Loucy (cell line): Measurements from ENCODE around the gene PLEKHA4.
"Not testable (repeated sequence)": the region's sequence is repeated elsewhere in the genome, so short reads cannot be mapped to it uniquely, and the experiment has no call there.

ENCODE experiments used
- H2AFZ ChIP-seq: fragments of 200-600 bp; sonication (generic); 2 replicates; pipeline ENCODE4 v1.6.0; 2016; ENCODE audit warnings: antibody characterized with exemption, mild to moderate bottlenecking, low read length, moderate library complexity
- H3F3A ChIP-seq: fragments of 200-600 bp; 2 replicates; pipeline ENCODE4 v1.6.0; 2016; ENCODE audit warnings: antibody characterized with exemption, low read depth, mild to moderate bottlenecking
- H3K27me3 ChIP-seq: fragments of 200-600 bp; sonication (generic); 2 replicates; pipeline ENCODE4 v1.6.1; 2014; ENCODE audit warnings: low read length, mild to moderate bottlenecking; ENCODE audit not compliant: insufficient read depth, poor library complexity, severe bottlenecking
- H3K36me3 ChIP-seq: fragments of 200-600 bp; sonication (generic); 2 replicates; pipeline ENCODE4 v1.6.1; 2016; ENCODE audit warnings: low read length; ENCODE audit not compliant: insufficient read depth
- H3K4me1 ChIP-seq: fragments of 200-600 bp; sonication (generic); 2 replicates; pipeline ENCODE4 v1.5.1; 2014; ENCODE audit warnings: low read length, mild to moderate bottlenecking; ENCODE audit not compliant: insufficient read depth, poor library complexity, severe bottlenecking
- H3K4me2 ChIP-seq: fragments of 200-600 bp; sonication (generic); 2 replicates; pipeline ENCODE4 v1.6.0; 2014; ENCODE audit warnings: antibody characterized with exemption, low read length, low read depth, mild to moderate bottlenecking; ENCODE audit not compliant: poor library complexity, severe bottlenecking
- H3K4me3 ChIP-seq: fragments of 200-600 bp; sonication (generic); 2 replicates; pipeline ENCODE4 v1.5.1; 2014; ENCODE audit warnings: low read length, mild to moderate bottlenecking, mixed read lengths; ENCODE audit not compliant: poor library complexity, severe bottlenecking
- H3K79me2 ChIP-seq: fragments of 200-600 bp; sonication (generic); 2 replicates; pipeline ENCODE4 v1.6.1; 2014; ENCODE audit warnings: low read length; ENCODE audit not compliant: insufficient read depth
- H3K9ac ChIP-seq: fragments of 200-600 bp; sonication (generic); 2 replicates; pipeline ENCODE4 v1.6.0; 2014; ENCODE audit warnings: mild to moderate bottlenecking, low read depth, low read length, moderate library complexity; ENCODE audit not compliant: poor library complexity, severe bottlenecking
- H3K9me2 ChIP-seq: fragments of 200-600 bp; sonication (generic); replicated peaks from 2 replicates; pipeline ENCODE4 v1.6.1; 2016; ENCODE audit warnings: low read depth, low read length, mixed read lengths
- H3K9me3 ChIP-seq: fragments of 200-600 bp; sonication (generic); 2 replicates; pipeline ENCODE4 v1.6.1; 2014; ENCODE audit warnings: mild to moderate bottlenecking, antibody characterized with exemption, low read length, low read depth; ENCODE audit not compliant: insufficient read depth
- H4K20me1 ChIP-seq: fragments of 200-600 bp; sonication (generic); 2 replicates; pipeline ENCODE4 v1.6.0; 2014; ENCODE audit warnings: antibody characterized with exemption, low read length, mild to moderate bottlenecking; ENCODE audit not compliant: insufficient read depth, poor library complexity, severe bottlenecking
- CTCF ChIP-seq: fragments of 200-600 bp; sonication (generic); conservative IDR thresholded peaks from 2 replicates; pipeline ENCODE4 v1.5.1; 2014; ENCODE audit warnings: mild to moderate bottlenecking, antibody characterized with exemption, low read length
- EZH2phosphoT487 ChIP-seq: fragments of 200-600 bp; IDR thresholded peaks from 2 replicates; pipeline ENCODE4 v1.6.1; 2018; ENCODE audit warnings: antibody characterized with exemption, mild to moderate bottlenecking, moderate library complexity, borderline replicate concordance

Gene PLEKHA4

GRCh38 chr19:48853483-48853882 lies 14.9 kb downstream of the PLEKHA4 start:
- H3K4me1 ChIP-seq, result no peaks in the 10 kb centered on the region
- no peaks in the 10 kb centered on the region for H4K20me1 ChIP-seq
- H3K9me3 ChIP-seq, result no peaks in the 10 kb centered on the region
- no peaks in the 10 kb centered on the region for H3K9me2 ChIP-seq
- no peaks in the 10 kb centered on the region for H3K36me3 ChIP-seq
- no peak overlapping the region for H3K4me3 ChIP-seq
- H3K27me3 ChIP-seq, result no peaks in the 10 kb centered on the region
- no peak overlapping the region for H2AFZ ChIP-seq
- no peak overlapping the region for H3K4me2 ChIP-seq
- no peaks in the 10 kb centered on the region for H3K79me2 ChIP-seq
- no peak for TF ChIP-seq CTCF
- TF ChIP-seq EZH2phosphoT487, result no peak
- H3K9ac ChIP-seq, result no peak overlapping the region
- H3F3A ChIP-seq, result no peaks in the 10 kb centered on the region

- TF ChIP-seq EZH2phosphoT487 (no peak), CTCF (no peak)
- H2AFZ ChIP-seq, result no peak overlapping the region
- no peaks in the 10 kb centered on the region for H3K36me3 ChIP-seq
- no peaks in the 10 kb centered on the region for H3F3A ChIP-seq
- H3K79me2 ChIP-seq, result no peaks in the 10 kb centered on the region
- H4K20me1 ChIP-seq, result no peaks in the 10 kb centered on the region
- H3K9me2 ChIP-seq, result no peaks in the 10 kb centered on the region
- H3K4me1 ChIP-seq, result no peaks in the 10 kb centered on the region
- H3K4me3 ChIP-seq, result no peak overlapping the region
- no peaks in the 10 kb centered on the region for H3K27me3 ChIP-seq
- no peak overlapping the region for H3K9ac ChIP-seq
- no peaks in the 10 kb centered on the region for H3K9me3 ChIP-seq
- H3K4me2 ChIP-seq, result no peak overlapping the region
Measured at GRCh38 chr19:48852292-48852691, 16.1 kb downstream of the PLEKHA4 start.

DNA sequence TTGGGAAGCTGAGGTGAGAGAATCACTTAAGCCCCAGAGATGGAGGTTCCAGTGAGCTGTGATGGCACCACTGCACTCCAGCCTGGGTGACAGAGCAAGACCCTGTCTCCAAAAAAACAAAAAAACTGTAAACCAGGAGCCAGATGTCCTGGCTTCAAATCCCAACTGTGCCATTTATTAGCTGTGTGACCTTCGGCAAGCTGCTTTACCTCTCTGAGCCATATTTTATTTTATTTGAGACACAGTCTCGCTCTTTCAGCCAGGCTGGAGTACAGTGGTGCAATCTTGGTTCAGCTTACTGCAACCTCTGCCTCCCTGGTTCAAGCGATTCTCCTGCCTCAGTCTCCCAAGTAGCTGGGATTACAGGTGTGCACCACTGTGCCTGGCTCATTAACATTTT lies 21.8 kb downstream of the PLEKHA4 start:
- not testable (repeated sequence) for H3K79me2 ChIP-seq, H3K9me2 ChIP-seq, H3K4me3 ChIP-seq, H2AFZ ChIP-seq, H4K20me1 ChIP-seq, H3K4me2 ChIP-seq, H3K9me3 ChIP-seq, H3F3A ChIP-seq, H3K4me1 ChIP-seq, H3K36me3 ChIP-seq, H3K27me3 ChIP-seq, H3K9ac ChIP-seq

GRCh38 chr19:48845384-48845783 lies 23.0 kb downstream of the PLEKHA4 start:
- Histone ChIP-seq H3K4me3 (no peak overlapping the region), H2AFZ (no peak overlapping the region), H3F3A (no peaks in the 10 kb centered on the region), H3K36me3 (no peaks in the 10 kb centered on the region), H3K4me1 (no peaks in the 10 kb centered on the region), H3K4me2 (no peak overlapping the region), H3K79me2 (no peaks in the 10 kb centered on the region), H3K9me2 (no peaks in the 10 kb centered on the region), H3K27me3 (no peaks in the 10 kb centered on the region), H3K9me3 (no peaks in the 10 kb centered on the region), H4K20me1 (no peaks in the 10 kb centered on the region), H3K9ac (no peak overlapping the region)
- no peak for TF ChIP-seq EZH2phosphoT487
- no peak for TF ChIP-seq CTCF
